K562 (cell line): Measurements from ENCODE around the gene BRME1. TPM values are rescaled to one million over a fixed set of nuclear protein-coding genes. Genes with fewer than 3 reads are reported as not detected.
A peak's percentile ranks its signal among the peaks of the same experiment; 100 is the strongest.

Experiments used
- ATAC-seq: fragments of 200-7000 bp; cut with Tn5 transposase; 3 replicates; pipeline ENCODE4 v1.9.1; 2020; ENCODE audit warnings: moderate library complexity
- BruUV-seq: library from RNA; stranded (reverse); fragments of 400-500 nt; replicated peaks from 2 replicates; lab custom pipeline; 2021; lab: Mats Ljungman, UMichigan
- CTCF ChIA-PET: fragments of 300-600 bp; formaldehyde crosslinking; extraction: SDS; loops from one replicate; lab custom pipeline; 2021; ENCODE audit warnings: low intra/inter-chr PET ratio; lab: Yijun Ruan, JAX
- POLR2A ChIA-PET: fragments of 300-600, 350-650 bp; sonication (Branson Sonifier 250); formaldehyde crosslinking; extraction: SDS; loops from one replicate; lab custom pipeline; 2021; ENCODE audit warnings: antibody characterized with exemption, inconsistent platforms; lab: Yijun Ruan, JAX
- DNase-seq, 4 experiments: peaks; one replicate each; pipeline versions ENCODE4 v3.0.0 to v3.0.0-alpha.2; 2011 to 2018; ENCODE audit warnings: low spot score in 3 of 4, mixed read lengths in 3 of 4; ENCODE audit errors: extremely low read depth in 1 of 4
- FAIRE-seq: peaks from 2 replicates; lab custom pipeline; 2011; peaks lifted over from hg19 to GRCh38; lab: Jason Lieb, UNC
- H2AFZ ChIP-seq: 2 replicates; pipeline ENCODE4 v1.6.0; 2011; ENCODE audit warnings: low read depth, low read length, control low read depth, inconsistent platforms
- H3K27ac ChIP-seq: fragments of 200-600 bp; 3 replicates; pipeline ENCODE4 v1.8.0; 2011; ENCODE audit warnings: low read depth, mild to moderate bottlenecking, control low read depth, inconsistent platforms, low read length, moderate library complexity, mixed read lengths; ENCODE audit errors: extremely low read depth
- H3K27me3 ChIP-seq, 2 experiments: fragments of 300-600 bp in 1 of 2; 2 replicates in 1 of 2; 3 replicates in 1 of 2; pipeline versions ENCODE4 v1.6.0 to v1.8.0; 2011; ENCODE audit warnings: inconsistent platforms in 2 of 2, low read length in 2 of 2, mild to moderate bottlenecking in 1 of 2, mixed read lengths in 1 of 2, moderate library complexity in 1 of 2; ENCODE audit not compliant: control insufficient read depth in 2 of 2, insufficient read depth in 2 of 2
- H3K36me3 ChIP-seq: fragments of 300-600 bp; 3 replicates; pipeline ENCODE4 v1.8.0; 2011; ENCODE audit warnings: mild to moderate bottlenecking, low read length, inconsistent platforms; ENCODE audit not compliant: control insufficient read depth, insufficient read depth
- H3K4me1 ChIP-seq, 2 experiments: fragments of 200-600 bp in 1 of 2; replicated peaks in 1 of 2; 2 replicates in 1 of 2; 3 replicates in 1 of 2; pipeline versions ENCODE4 v1.5.1 to v1.8.0; 2011; ENCODE audit warnings: inconsistent platforms in 2 of 2, low read length in 2 of 2, mild to moderate bottlenecking in 1 of 2, mixed read lengths in 1 of 2, moderate library complexity in 1 of 2; ENCODE audit not compliant: control insufficient read depth in 2 of 2, insufficient read depth in 2 of 2
- H3K4me2 ChIP-seq: 2 replicates; pipeline ENCODE4 v1.6.1; 2011; ENCODE audit warnings: low read length, control low read depth, inconsistent platforms, mixed read lengths; ENCODE audit not compliant: insufficient read depth
- H3K4me3 ChIP-seq: fragments of 200-600 bp; sonication (generic), shearing (Covaris generic); 2 replicates; pipeline ENCODE4 v1.5.1; 2016; ENCODE audit warnings: control low read depth, inconsistent platforms
- H3K79me2 ChIP-seq: fragments of 200-600 bp; 3 replicates; pipeline ENCODE4 v1.8.0; 2011; ENCODE audit warnings: low read length, inconsistent platforms; ENCODE audit not compliant: control insufficient read depth, insufficient read depth
- H3K9ac ChIP-seq, 2 experiments: 2 replicates each; pipeline versions ENCODE4 v1.6.0 to v1.6.1; 2011; ENCODE audit warnings: low read depth in 2 of 2, low read length in 2 of 2, control low read depth in 1 of 2, inconsistent platforms in 1 of 2, mild to moderate bottlenecking in 1 of 2, mixed read lengths in 1 of 2; ENCODE audit not compliant: insufficient read depth in 1 of 2
- H3K9me1 ChIP-seq: one replicate; pipeline ENCODE4 v1.6.0; 2011; ENCODE audit warnings: inconsistent platforms, mild to moderate bottlenecking, low read length, moderate library complexity; ENCODE audit not compliant: control insufficient read depth, insufficient read depth
- H3K9me3 ChIP-seq: replicated peaks from 2 replicates; pipeline ENCODE4 v1.5.1; 2011; ENCODE audit warnings: low read depth, low read length, inconsistent platforms; ENCODE audit not compliant: control insufficient read depth, insufficient read depth
- H4K20me1 ChIP-seq: replicated peaks from 2 replicates; pipeline ENCODE4 v1.6.1; 2011; ENCODE audit warnings: low read length, inconsistent platforms, mixed read lengths; ENCODE audit not compliant: control insufficient read depth, insufficient read depth
- ADNP ChIP-seq: fragments of 200-800 bp; sonication (Bioruptor generic); IDR thresholded peaks from 2 replicates; pipeline ENCODE4 v1.6.1; 2016; ENCODE audit warnings: missing genetic modification characterization, missing compliant biosample characterization
- BCOR ChIP-seq: fragments of 450-650 bp; IDR thresholded peaks from 2 replicates; pipeline ENCODE4 v1.6.1; 2016
- CBX1 ChIP-seq: sonication (generic); IDR thresholded peaks from 2 replicates; pipeline ENCODE4 v1.6.1; 2016; ENCODE audit warnings: antibody characterized with exemption, low read depth, mild to moderate bottlenecking
- CBX8 ChIP-seq: fragments of 200-600 bp; sonication (generic); IDR thresholded peaks from 2 replicates; pipeline ENCODE4 v1.6.1; 2012; ENCODE audit warnings: borderline replicate concordance, mixed run types, low read depth, mild to moderate bottlenecking, moderate library complexity, mixed read lengths, low read length, control low read depth, inconsistent platforms; ENCODE audit not compliant: poor library complexity, severe bottlenecking; ENCODE audit errors: extremely low read depth
- HDAC1 ChIP-seq, 2 experiments: fragments of 450-650 bp; IDR thresholded peaks; 2 replicates each; pipeline ENCODE4 v1.6.1; 2016 to 2017; ENCODE audit warnings: inconsistent platforms in 1 of 2, mild to moderate bottlenecking in 1 of 2, moderate library complexity in 1 of 2
- HDAC2 ChIP-seq: fragments of 450-650 bp; IDR thresholded peaks from 2 replicates; pipeline ENCODE4 v1.6.1; 2016; ENCODE audit warnings: mild to moderate bottlenecking
- KDM1A ChIP-seq, 2 experiments: fragments of 450-650 bp; IDR thresholded peaks; 2 replicates each; pipeline ENCODE4 v1.6.1; 2016; ENCODE audit warnings: mild to moderate bottlenecking in 2 of 2
- PTBP1 ChIP-seq: fragments of 200-400 bp; formaldehyde crosslinking; IDR thresholded peaks from 2 replicates; pipeline ENCODE4 v1.6.1; 2017; ENCODE audit warnings: low read depth, low read length
- RBFOX2 ChIP-seq: fragments of 200-400 bp; formaldehyde crosslinking; IDR thresholded peaks from 2 replicates; pipeline ENCODE4 v1.6.1; 2017; ENCODE audit warnings: low read depth, mild to moderate bottlenecking, low read length, moderate library complexity
- RBM25 ChIP-seq: fragments of 200-400 bp; formaldehyde crosslinking; IDR thresholded peaks from 2 replicates; pipeline ENCODE4 v1.6.1; 2018; ENCODE audit warnings: low read length, low read depth, moderate library complexity; ENCODE audit not compliant: severe bottlenecking
- RCOR1 ChIP-seq, 2 experiments: IDR thresholded peaks; 2 replicates each; pipeline ENCODE4 v1.6.1; 2012; ENCODE audit warnings: low read depth in 2 of 2, low read length in 2 of 2, borderline replicate concordance in 1 of 2, improper control_type of control experiment in 1 of 2
- SMARCA5 ChIP-seq: fragments of 450-650 bp; IDR thresholded peaks from 2 replicates; pipeline ENCODE4 v1.6.1; 2016
- TEAD2 ChIP-seq: fragments of 450-650 bp; IDR thresholded peaks from 2 replicates; pipeline ENCODE4 v1.6.1; 2016; ENCODE audit warnings: missing genetic modification characterization, control low read depth, missing compliant biosample characterization
- WHSC1 ChIP-seq: IDR thresholded peaks from one replicate; pipeline ENCODE4 v1.6.1; 2012; ENCODE audit warnings: low read length, control low read depth, inconsistent platforms
- ZNF23 ChIP-seq: fragments of 250-450 bp; sonication (Bioruptor Pico); IDR thresholded peaks from 2 replicates; pipeline ENCODE4 v1.4.0; 2020; ENCODE audit warnings: mild to moderate bottlenecking
- WGBS: fragments of 100-300 bp; shearing (Covaris generic); methylation state at CpG from one replicate; pipeline ENCODE4 v1.1.6; 2016; ENCODE audit warnings: low coverage, mixed read lengths; ENCODE audit not compliant: insufficient coverage; ENCODE audit errors: missing lambda C conversion rate; 5-methylcytosine and 5-hydroxymethylcytosine counted together
- in situ Hi-C: fragments of 300-500 bp; cut with MboI; formaldehyde crosslinking; loops from 4 replicates; pipeline ENCODE4 v1.15.0; 2018; ENCODE audit warnings: inconsistent platforms, mixed read lengths
- intact Hi-C: fragments of 100-400 bp; cut with micrococcal nuclease; formaldehyde crosslinking; loops from 2 replicates; pipeline ENCODE4 v1.14.2; 2022
- polyA plus RNA-seq, 8 experiments: library from polyadenylated mRNA; depleted of rRNA in 4 of 8; stranded (reverse) in 5 of 8; unstranded in 3 of 8; fragments of >200 nt; fragmentation: Nextera tagmentation in 2 of 8; fragmentation: Illumina TruSeq in 1 of 8; extraction: Ambion mirVana in 2 of 8; extraction: Trizol in 1 of 8; gene quantifications; 2 replicates each; pipeline versions ENCODE4 v1.2.1 to v1.2.3, GENCODE V29; 2011 to 2014; ENCODE audit warnings: inconsistent platforms in 1 of 8, missing spikeins in 1 of 8
- total RNA-seq, 7 experiments: library from RNA; depleted of rRNA in 6 of 7; stranded (reverse); fragments of >200 nt in 6 of 7; fragmentation: Illumina TruSeq in 2 of 7; extraction: Trizol in 2 of 7; gene quantifications; 2 replicates each; pipeline versions ENCODE4 v1.2.1 to v1.2.3, GENCODE V29; 2011 to 2021; ENCODE audit warnings: low replicate concordance in 1 of 7
- TF ChIP-seq, protein P1 (sequence below): sonication (generic); formaldehyde crosslinking; IDR thresholded peaks from 2 replicates; pipeline ENCODE4 v1.8.1; 2023; ENCODE audit warnings: mild to moderate bottlenecking, missing genetic modification reagents
- TF ChIP-seq, protein P2 (sequence below): fragments of 450-650 bp; IDR thresholded peaks from 2 replicates; pipeline ENCODE4 v1.6.1; 2017; ENCODE audit warnings: antibody characterized with exemption

Gene BRME1
- total and polyA plus RNA-seq, 9 of the 15 experiments (the other 6 are each of a cell fraction or from before 2014, with no cell fraction given): 0.75 to 6.1 (median 3.6) TPM

GRCh38 chr19:13917888-13918406, 12.0 kb upstream of the BRME1 start:
- TF ChIP-seq, protein P1, sequence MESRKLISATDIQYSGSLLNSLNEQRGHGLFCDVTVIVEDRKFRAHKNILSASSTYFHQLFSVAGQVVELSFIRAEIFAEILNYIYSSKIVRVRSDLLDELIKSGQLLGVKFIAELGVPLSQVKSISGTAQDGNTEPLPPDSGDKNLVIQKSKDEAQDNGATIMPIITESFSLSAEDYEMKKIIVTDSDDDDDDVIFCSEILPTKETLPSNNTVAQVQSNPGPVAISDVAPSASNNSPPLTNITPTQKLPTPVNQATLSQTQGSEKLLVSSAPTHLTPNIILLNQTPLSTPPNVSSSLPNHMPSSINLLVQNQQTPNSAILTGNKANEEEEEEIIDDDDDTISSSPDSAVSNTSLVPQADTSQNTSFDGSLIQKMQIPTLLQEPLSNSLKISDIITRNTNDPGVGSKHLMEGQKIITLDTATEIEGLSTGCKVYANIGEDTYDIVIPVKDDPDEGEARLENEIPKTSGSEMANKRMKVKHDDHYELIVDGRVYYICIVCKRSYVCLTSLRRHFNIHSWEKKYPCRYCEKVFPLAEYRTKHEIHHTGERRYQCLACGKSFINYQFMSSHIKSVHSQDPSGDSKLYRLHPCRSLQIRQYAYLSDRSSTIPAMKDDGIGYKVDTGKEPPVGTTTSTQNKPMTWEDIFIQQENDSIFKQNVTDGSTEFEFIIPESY (CRISPR knock-in tag): peak; percentile 73
- no peak for TF ChIP-seq TEAD2 (tag)
- TF ChIP-seq, protein P2, sequence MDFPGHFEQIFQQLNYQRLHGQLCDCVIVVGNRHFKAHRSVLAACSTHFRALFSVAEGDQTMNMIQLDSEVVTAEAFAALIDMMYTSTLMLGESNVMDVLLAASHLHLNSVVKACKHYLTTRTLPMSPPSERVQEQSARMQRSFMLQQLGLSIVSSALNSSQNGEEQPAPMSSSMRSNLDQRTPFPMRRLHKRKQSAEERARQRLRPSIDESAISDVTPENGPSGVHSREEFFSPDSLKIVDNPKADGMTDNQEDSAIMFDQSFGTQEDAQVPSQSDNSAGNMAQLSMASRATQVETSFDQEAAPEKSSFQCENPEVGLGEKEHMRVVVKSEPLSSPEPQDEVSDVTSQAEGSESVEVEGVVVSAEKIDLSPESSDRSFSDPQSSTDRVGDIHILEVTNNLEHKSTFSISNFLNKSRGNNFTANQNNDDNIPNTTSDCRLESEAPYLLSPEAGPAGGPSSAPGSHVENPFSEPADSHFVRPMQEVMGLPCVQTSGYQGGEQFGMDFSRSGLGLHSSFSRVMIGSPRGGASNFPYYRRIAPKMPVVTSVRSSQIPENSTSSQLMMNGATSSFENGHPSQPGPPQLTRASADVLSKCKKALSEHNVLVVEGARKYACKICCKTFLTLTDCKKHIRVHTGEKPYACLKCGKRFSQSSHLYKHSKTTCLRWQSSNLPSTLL: no peak
- peak; percentile 97 for TF ChIP-seq BCOR
- TF ChIP-seq PTBP1: peak; percentile 66; the same call in 1 of the 2 replicates
- TF ChIP-seq ZNF23 (CRISPR knock-in tag): no peak
- peak; percentile 94 for TF ChIP-seq RBM25
- TF ChIP-seq RCOR1 (IDR thresholded peaks at IDR 0.05; ENCODE audit: borderline replicate concordance in 1 of 2, low read depth in 2 of 2, low read length in 2 of 2): peak in 1 of 2 experiments; percentile 77; a peak in 2 of 4 replicates
- no peak for TF ChIP-seq WHSC1
- 0 out of 2 replicates have a peak, but pooled peaks have one; percentile 3 for TF ChIP-seq RBFOX2
- no peak for TF ChIP-seq CBX8
- TF ChIP-seq ADNP (tag): peak; percentile 83
- 0 out of 4 replicates have a peak, but pooled peaks of 1 of the 2 experiments have one; percentile 39 for TF ChIP-seq HDAC1 (IDR thresholded peaks at IDR 0.05)
- peak; percentile 55; the same call in 1 of the 2 replicates for TF ChIP-seq SMARCA5
- TF ChIP-seq HDAC2: peak; percentile 68; the same call in 1 of the 2 replicates
- peak; percentile 56 to 83 for TF ChIP-seq KDM1A (IDR thresholded peaks at IDR 0.05)
- TF ChIP-seq CBX1: peak; percentile 88; the same call in 1 of the 2 replicates
- H3K79me2 ChIP-seq: no peaks in the 10 kb centered on the region
- 81% methylated on average over 12 of the region's 14 CpGs for WGBS
- H3K4me1 ChIP-seq: peaks cover 0 to 19% of the 10 kb centered on the region in 2 experiments; a peak in 1 of 5 replicates
- H3K4me3 ChIP-seq: no peak overlapping the region
- H3K27ac ChIP-seq: no peak overlapping the region
- peaks cover 3% of the 10 kb centered on the region for H3K9me1 ChIP-seq
- no peak overlapping the region for H2AFZ ChIP-seq
- peaks cover 6% of the 10 kb centered on the region for H3K9me3 ChIP-seq
- CTCF ChIA-PET: no interaction called here
- H3K9ac ChIP-seq: no peak overlapping the region
- in situ Hi-C loops: no loop called here
- no peaks in the 10 kb centered on the region for H4K20me1 ChIP-seq
- no peak for ATAC-seq
- DNase-seq: peak in 1 of 4 experiments; percentile 11
- no peak overlapping the region for H3K4me2 ChIP-seq
- no peaks in the 10 kb centered on the region; a peak in 1 of 5 replicates for H3K27me3 ChIP-seq
- intact Hi-C loops: no loop called here
- H3K36me3 ChIP-seq: peaks cover 68% of the 10 kb centered on the region
- FAIRE-seq: no peak
- BruUV-seq: no TSS peak
- POLR2A ChIA-PET: interaction anchor here (1.6 kb wide), 1 partner anchor 18 kb away, joined by 9 read pairs; no protein-coding TSS in a partner anchor
